Suprapubic skin (tissue), 3 donors: ENCODE data around the gene TMEM267.

ENCODE experiments used
- EP300 ChIP-seq: sonication (generic); formaldehyde crosslinking; IDR thresholded peaks from one replicate; pipeline ENCODE4 v1.6.1; 2017; ENCODE audit warnings: antibody characterized with exemption
- POLR2A ChIP-seq, 2 donors: fragments of 450-650 bp; IDR thresholded peaks; one replicate each; pipeline ENCODE4 v1.6.1; 2017; ENCODE audit warnings: antibody characterized with exemption in 2 of 2, mild to moderate bottlenecking in 2 of 2, moderate library complexity in 2 of 2
- TF ChIP-seq, protein P1 (sequence below), 2 donors: fragments of 200-600 bp in 1 of 2; fragments of 450-650 bp in 1 of 2; sonication (generic) in 1 of 2; IDR thresholded peaks; one replicate each; pipeline ENCODE4 v1.5.1; 2016 to 2019; ENCODE audit warnings: antibody characterized with exemption in 2 of 2, mild to moderate bottlenecking in 1 of 2, moderate library complexity in 1 of 2

DNA sequence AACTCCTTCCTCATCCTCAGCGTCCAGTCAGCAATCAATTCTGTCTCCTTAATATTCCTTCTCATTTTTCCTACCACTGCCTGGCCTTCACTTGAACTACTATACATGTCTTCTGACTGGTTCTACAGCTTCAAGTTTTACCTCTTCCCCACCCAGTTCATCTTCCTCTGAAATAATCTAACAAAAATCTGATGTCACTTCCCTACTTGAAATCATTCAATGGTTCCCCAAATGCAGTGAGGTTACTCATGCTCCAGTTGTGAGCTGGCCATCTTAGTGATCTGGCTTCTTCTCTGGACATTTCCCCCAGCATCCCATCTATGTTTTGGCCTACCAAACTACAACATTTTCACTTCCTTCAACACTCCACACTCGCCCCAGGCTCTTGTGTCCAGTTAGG, 14.9 kb upstream of the TMEM267 start:
- TF ChIP-seq EP300 = no peak
- TF ChIP-seq, protein P1, sequence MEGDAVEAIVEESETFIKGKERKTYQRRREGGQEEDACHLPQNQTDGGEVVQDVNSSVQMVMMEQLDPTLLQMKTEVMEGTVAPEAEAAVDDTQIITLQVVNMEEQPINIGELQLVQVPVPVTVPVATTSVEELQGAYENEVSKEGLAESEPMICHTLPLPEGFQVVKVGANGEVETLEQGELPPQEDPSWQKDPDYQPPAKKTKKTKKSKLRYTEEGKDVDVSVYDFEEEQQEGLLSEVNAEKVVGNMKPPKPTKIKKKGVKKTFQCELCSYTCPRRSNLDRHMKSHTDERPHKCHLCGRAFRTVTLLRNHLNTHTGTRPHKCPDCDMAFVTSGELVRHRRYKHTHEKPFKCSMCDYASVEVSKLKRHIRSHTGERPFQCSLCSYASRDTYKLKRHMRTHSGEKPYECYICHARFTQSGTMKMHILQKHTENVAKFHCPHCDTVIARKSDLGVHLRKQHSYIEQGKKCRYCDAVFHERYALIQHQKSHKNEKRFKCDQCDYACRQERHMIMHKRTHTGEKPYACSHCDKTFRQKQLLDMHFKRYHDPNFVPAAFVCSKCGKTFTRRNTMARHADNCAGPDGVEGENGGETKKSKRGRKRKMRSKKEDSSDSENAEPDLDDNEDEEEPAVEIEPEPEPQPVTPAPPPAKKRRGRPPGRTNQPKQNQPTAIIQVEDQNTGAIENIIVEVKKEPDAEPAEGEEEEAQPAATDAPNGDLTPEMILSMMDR (IDR thresholded peaks at IDR 0.05) = no peak
- TF ChIP-seq POLR2A (IDR thresholded peaks at IDR 0.05) = no peak
